ENCODE data around the gene GRIK2. TPM values are rescaled to one million over a fixed set of nuclear protein-coding genes. Genes with fewer than 3 reads are reported as not detected.

GRIK2 gene
- total RNA-seq, 1 experiment from 2014 or later = 0.70 TPM

DNA sequence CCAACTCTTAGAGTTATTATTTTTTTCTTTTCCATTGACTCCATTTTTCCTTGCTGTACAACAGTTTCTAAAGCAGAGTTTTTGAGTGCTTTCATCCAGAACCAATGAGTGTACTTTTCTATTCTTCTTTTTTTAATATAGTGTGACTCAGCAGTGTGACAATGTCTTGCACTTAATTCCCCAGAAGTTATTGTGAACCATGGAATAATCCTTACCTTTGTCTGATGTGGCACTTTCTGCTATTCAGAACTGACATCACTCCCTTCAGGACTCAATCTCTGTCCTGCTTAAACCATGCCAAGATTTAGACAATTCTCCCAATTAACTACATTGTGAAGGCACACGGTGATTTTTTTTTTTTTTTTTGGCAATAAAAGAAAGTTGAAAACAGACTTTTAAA lies 41.5 kb downstream of the GRIK2 start:
- H3K27me3 Mint-ChIP-seq (ENCODE audit: low read depth) = no peaks in the 10 kb centered on the region
- no peaks in the 10 kb centered on the region for H3K9me3 Mint-ChIP-seq
- TF ChIP-seq, protein P1, sequence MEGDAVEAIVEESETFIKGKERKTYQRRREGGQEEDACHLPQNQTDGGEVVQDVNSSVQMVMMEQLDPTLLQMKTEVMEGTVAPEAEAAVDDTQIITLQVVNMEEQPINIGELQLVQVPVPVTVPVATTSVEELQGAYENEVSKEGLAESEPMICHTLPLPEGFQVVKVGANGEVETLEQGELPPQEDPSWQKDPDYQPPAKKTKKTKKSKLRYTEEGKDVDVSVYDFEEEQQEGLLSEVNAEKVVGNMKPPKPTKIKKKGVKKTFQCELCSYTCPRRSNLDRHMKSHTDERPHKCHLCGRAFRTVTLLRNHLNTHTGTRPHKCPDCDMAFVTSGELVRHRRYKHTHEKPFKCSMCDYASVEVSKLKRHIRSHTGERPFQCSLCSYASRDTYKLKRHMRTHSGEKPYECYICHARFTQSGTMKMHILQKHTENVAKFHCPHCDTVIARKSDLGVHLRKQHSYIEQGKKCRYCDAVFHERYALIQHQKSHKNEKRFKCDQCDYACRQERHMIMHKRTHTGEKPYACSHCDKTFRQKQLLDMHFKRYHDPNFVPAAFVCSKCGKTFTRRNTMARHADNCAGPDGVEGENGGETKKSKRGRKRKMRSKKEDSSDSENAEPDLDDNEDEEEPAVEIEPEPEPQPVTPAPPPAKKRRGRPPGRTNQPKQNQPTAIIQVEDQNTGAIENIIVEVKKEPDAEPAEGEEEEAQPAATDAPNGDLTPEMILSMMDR (conservative IDR thresholded peaks at IDR 0.05) = no peak

More for the DNA sequence above, 41.5 kb downstream of the GRIK2 start:
- no peak overlapping the region for H3K23ac ChIP-seq (ENCODE audit: insufficient read length, low read depth, low read length)
- no peak overlapping the region for H3K4me2 ChIP-seq (ENCODE audit: insufficient read depth, insufficient read length, low read length)
- no peak overlapping the region for H2BK15ac ChIP-seq (ENCODE audit: low read depth, low read length)
- Mint-ChIP-seq H3K4me3 (no peak overlapping the region), H3K27ac (no peak overlapping the region), H3K4me1 (peaks cover 4 to 5% of the 10 kb centered on the region in 2 experiments; a peak in 2 of 4 replicates), H3K36me3 (ENCODE audit: insufficient read depth in 1 of 3, low read depth in 3 of 3) (peaks cover 0 to 4% (median 4%) of the 10 kb centered on the region in 3 experiments; a peak in 4 of 7 replicates)
- no peak overlapping the region for H3K18ac ChIP-seq (ENCODE audit: insufficient read length, low read depth, low read length)
- no peaks in the 10 kb centered on the region for H3K79me2 ChIP-seq (ENCODE audit: insufficient read depth, low read length)
- no peaks in the 10 kb centered on the region for H3K23me2 ChIP-seq (ENCODE audit: insufficient read length, low read depth, low read length, poor library complexity, severe bottlenecking)
- H4K8ac ChIP-seq (replicated peaks; ENCODE audit: insufficient read length, low read depth, low read length) = no peak overlapping the region
- H3K9ac ChIP-seq (ENCODE audit: extremely low read depth, insufficient read length, low read length) = no peak overlapping the region
- no peak overlapping the region for H2AK5ac ChIP-seq (ENCODE audit: insufficient read length, low read length)
- no peaks in the 10 kb centered on the region for H3K27me3 ChIP-seq (ENCODE audit: insufficient read depth, low read length)
- H3K79me1 ChIP-seq (ENCODE audit: insufficient read depth, low read depth, low read length, poor library complexity, severe bottlenecking) = no peaks in the 10 kb centered on the region
- H4K91ac ChIP-seq (ENCODE audit: insufficient read length, low read depth, low read length) = no peak overlapping the region
- no peak overlapping the region for H2BK12ac ChIP-seq (ENCODE audit: insufficient read length, low read depth, low read length)
- no peak overlapping the region for H3K56ac ChIP-seq (ENCODE audit: insufficient read length, low read depth, low read length)
- DNase-seq = no peak
- no peak overlapping the region for H3K14ac ChIP-seq (ENCODE audit: insufficient read depth, low read length)
- H2BK5ac ChIP-seq (ENCODE audit: insufficient read length, low read length) = no peak overlapping the region
- no CpG with 5 or more reads among the region's 1 CpG for WGBS (ENCODE audit: extremely low coverage, insufficient read length, low lambda C conversion rate)
- H2BK20ac ChIP-seq (ENCODE audit: low read depth, low read length, poor library complexity, severe bottlenecking) = no peak overlapping the region
- H3T11ph ChIP-seq (ENCODE audit: low read length) = no peak overlapping the region
- no peak overlapping the region for H2BK120ac ChIP-seq (ENCODE audit: low read depth, low read length, poor library complexity, severe bottlenecking)
- H4K20me1 ChIP-seq (ENCODE audit: control insufficient read depth, insufficient read depth, insufficient read length) = no peaks in the 10 kb centered on the region
- no peak overlapping the region for H4K5ac ChIP-seq (ENCODE audit: insufficient read length, low read depth, low read length)
- no peak overlapping the region for H2AFZ ChIP-seq (ENCODE audit: low read length)
- H3K4me1 ChIP-seq (ENCODE audit: insufficient read depth, low read length) = no peaks in the 10 kb centered on the region; the same call in 1 of the 2 replicates
- no peaks in the 10 kb centered on the region for H3K9me3 ChIP-seq (ENCODE audit: control insufficient read depth, low read depth, low read length)
- no peak overlapping the region for H3K27ac ChIP-seq (ENCODE audit: insufficient read length, low read depth, low read length)
- H3K4ac ChIP-seq (ENCODE audit: low read depth, low read length) = no peak overlapping the region

Measured in H9 (cell line).